HG02970 (cell line): ENCODE results near the gene MOV10L1.

Experiments used
- ATAC-seq: cut with Tn5 transposase; IDR thresholded peaks from one replicate; pipeline ENCODE4 v1.9.1; 2021; ENCODE audit warnings: mild to moderate bottlenecking, moderate library complexity, moderate number of reproducible peaks; ENCODE audit not compliant: unreplicated experiment, low FRiP score

Gene MOV10L1

GRCh38 chr22:50171965-50172421 is 82.2 kb downstream of the MOV10L1 start:
- no peak for ATAC-seq

- ATAC-seq = no peak
These were observed 83.6 kb downstream of the MOV10L1 start for GRCh38 chr22:50173311-50173982.

GRCh38 chr22:50173983-50174355 is 84.2 kb downstream of the MOV10L1 start:
- no peak for ATAC-seq

GRCh38 chr22:50174382-50175190 is 84.8 kb downstream of the MOV10L1 start:
- no peak for ATAC-seq

GRCh38 chr22:50175191-50175461 is 85.3 kb downstream of the MOV10L1 start:
- ATAC-seq = no peak

- ATAC-seq = no peak
These were observed 86.4 kb downstream of the MOV10L1 start for GRCh38 chr22:50175921-50176849.

GRCh38 chr22:50176850-50177536 is 87.2 kb downstream of the MOV10L1 start:
- ATAC-seq = no peak

GRCh38 chr22:50177537-50178470 is 88.0 kb downstream of the MOV10L1 start:
- no peak for ATAC-seq

GRCh38 chr22:50178471-50178864 is 88.7 kb downstream of the MOV10L1 start:
- no peak for ATAC-seq

- ATAC-seq = no peak
These were observed 89.4 kb downstream of the MOV10L1 start for GRCh38 chr22:50178871-50179869.

- ATAC-seq = no peak
These were observed 90.3 kb downstream of the MOV10L1 start for GRCh38 chr22:50179937-50180726.

GRCh38 chr22:50180727-50181521 is 91.1 kb downstream of the MOV10L1 start:
- no peak for ATAC-seq

GRCh38 chr22:50182176-50183081 is 92.6 kb downstream of the MOV10L1 start:
- ATAC-seq = no peak

GRCh38 chr22:50183141-50183971 is 93.5 kb downstream of the MOV10L1 start:
- ATAC-seq = no peak
